Kidney capillary endothelial cell (primary cell): ENCODE results near the gene NEUROG3.
A peak's percentile ranks its signal among the peaks of the same experiment; 100 is the strongest.
"Not testable (repeated sequence)": the region's sequence is repeated elsewhere in the genome, so short reads cannot be mapped to it uniquely, and the experiment has no call there.

Experiments used
- DNase-seq: peaks from one replicate; pipeline ENCODE4 v3.0.0-alpha.2; 2018; ENCODE audit warnings: low spot score

NEUROG3 gene

DNA sequence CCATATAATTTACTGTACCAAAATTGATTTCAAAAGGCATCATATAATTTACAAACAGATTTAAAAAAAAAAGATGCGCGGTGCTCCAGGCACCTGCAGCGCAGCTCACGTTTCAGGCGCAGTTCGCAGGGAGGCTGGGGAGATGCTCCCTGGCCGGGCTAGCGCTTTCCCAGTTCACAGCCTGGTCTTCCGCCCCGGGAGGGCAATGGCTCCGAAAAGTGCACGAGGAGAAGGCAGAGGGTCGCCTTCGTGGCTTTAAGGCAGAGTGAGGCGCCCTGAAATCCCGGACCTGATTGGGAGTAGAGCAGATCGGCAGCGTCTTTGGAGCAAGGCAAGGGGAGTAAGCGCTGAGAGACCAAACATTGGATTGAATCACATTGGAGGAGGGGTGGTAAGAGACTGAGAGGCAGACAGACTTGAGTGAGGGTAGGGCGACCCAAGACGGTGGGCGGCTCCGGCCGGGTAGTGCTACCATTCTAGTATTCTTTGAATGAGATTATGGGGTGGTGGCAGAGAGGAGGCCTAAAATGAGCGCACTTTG, 1.5 kb downstream of the NEUROG3 start:
- DNase-seq = no peak

DNA sequence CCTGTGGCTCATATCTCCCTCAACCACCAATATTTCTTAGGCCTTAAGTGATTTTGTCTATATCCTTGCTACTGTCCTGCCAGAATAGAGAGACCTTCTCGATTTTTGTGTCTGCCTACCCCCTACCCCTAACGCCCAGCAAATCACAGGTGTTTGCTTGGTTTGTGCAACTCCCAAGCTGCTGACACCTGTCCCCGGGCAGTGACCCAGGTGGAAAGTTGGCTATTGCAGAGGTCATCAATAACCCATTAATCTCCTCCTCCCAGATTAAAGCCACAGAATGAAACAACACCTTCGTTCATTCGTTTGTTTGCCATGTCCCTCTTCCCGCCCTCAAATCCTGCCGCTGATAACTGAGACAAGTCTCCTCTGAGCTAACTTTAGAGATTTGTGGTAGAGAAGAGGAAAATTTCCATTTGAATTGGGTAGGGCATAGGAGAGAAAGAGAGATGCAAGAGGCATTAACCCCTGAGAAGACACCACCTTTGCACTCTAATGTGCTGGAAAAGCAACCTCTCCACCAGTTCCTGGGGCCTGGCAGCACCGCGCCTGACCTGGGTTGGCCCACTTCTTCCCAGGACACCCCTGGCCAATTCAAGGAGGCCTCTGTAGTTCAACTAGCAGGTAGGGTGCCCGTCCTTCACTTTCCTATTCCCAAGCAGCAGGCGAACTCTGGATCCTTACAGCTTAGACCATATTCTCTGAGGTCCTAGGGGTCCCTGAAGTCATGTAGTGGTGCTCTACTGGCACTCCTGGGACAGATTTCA, 3.0 kb downstream of the NEUROG3 start:
- DNase-seq = no peak

DNA sequence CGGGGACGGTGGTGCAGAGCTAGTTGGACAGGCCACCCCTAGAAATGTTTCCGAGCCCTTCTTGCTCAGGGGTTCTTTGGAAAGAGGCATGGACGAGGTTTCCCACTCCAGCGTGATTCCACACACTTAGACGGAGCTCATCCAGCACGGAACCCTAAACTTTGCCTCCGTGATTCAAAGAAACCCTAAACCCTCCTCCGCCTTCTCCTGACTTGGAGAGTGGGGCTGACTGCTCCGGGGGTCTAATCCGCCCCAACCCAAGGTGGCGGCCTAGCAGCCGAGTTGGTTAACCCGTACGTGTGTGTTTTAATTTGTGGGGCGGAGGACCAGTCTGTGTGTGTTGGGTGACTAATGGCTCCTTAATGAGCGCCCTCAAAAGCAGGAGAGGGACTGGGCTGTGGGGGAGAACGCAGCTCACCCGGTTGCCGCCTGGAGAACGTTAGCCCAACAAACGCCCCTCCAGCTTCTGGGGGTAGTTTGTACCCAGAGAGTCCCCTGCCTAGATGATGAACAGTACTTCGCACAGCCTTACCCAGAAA, 3.8 kb downstream of the NEUROG3 start:
- no peak for DNase-seq

DNA sequence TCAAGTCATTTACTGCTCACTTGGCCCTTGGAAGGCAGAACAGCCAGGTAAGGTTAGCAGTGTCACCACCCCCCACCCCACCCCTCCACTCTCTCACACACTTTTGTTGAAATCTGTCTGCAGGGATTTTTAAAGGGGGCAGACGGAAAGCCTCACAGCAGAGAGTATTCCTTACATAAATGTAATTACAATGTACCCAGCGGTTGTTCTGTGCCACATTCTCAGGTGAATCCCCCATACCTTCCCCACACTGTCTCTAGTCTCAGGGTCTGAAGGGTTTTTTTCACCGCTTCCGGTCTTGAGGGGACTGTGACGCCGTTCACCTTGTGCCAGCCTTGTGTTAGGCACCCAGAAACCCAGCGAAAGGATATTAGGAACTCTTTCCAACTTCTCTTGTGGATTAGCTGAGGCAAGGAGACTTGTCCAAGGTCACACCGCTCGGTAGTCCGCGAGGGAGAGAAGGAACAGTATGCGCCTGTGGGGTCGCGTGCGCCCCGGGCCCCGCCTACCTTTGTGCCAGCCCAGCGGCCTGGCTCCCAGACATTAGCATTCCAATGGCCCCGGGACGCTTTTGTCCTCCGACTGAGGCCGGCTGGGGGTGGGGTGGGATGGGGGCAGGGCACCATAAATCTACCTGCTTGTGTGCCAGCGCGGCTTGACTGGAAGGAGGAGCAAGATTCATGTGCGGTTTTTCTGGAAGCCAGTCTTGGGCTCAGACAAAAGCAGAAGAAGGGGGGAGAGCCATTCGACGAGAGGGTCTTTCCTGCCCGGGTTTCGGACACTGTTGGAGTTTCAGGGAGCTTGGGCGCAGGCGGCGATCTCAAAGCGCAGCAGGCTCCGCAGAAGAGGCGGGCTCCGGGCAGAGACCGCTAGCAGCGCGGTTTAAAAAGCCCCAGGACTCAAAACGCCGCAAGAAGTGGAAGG, 4.5 kb downstream of the NEUROG3 start:
- DNase-seq = no peak

DNA sequence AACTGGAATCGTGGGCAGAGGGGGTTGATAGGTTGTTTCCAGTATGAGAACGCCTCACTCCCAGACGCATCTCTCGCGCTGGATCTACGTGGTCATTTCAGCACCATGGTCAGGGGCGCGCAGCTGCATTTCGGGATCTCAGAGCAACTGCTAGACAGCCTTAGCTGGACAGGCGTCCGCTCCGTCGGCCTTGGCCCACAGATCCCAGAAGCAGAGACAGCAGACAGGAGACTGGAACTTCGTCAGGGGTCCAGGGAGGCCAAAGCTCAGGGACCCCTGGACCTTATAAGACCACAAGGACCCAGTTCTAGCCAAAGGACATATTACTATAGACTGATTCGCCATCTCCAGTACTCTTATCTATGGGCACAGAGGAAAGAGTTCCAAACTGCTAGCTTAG, 5.3 kb downstream of the NEUROG3 start:
- DNase-seq = peak; percentile 30

DNA sequence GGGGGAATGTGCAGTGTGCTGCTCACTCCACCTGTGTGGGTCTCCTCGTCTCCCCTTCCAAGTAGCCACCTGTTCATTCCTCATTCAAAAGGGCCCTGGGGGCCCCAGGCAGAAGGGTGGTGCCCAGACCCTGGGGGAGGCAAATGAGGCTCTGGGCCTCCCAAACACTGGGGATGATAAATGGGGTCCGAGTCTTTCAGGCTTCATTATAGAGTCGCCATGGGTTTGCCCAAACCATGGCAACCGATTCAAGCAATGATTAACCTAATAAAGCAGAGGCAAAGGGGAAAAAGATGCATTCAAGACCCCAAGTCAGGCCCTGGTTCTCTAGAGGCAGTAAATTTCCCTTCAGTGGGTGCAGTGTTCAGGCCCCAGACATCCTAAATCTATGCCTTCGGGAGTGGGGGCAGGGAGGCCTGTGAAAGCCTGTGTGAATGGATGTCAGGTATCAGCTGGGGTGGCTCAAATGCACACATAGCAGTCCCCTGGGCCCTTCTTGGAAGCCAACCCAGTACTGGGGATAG, 10.4 kb downstream of the NEUROG3 start:
- DNase-seq = no peak

DNA sequence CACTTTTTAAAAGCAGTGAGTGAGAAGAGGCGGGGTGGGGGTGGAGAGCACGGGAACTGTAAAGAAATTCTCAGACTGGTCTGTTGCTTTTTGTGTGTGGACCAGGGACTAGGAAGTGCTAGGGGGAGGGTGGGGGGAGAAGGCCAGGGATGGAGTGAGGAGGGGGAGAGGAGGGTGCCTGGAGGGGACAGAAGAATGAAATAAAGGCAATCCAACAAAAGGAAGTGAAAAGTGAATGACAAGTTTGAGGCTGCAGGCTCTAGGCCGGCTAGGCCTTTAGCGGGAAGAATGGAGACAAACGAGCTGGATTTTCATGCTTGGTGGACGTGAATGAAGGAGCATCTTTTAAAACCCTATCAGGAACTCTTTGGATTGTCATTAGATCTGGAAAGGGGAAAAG, 13.7 kb downstream of the NEUROG3 start:
- DNase-seq = no peak

DNA sequence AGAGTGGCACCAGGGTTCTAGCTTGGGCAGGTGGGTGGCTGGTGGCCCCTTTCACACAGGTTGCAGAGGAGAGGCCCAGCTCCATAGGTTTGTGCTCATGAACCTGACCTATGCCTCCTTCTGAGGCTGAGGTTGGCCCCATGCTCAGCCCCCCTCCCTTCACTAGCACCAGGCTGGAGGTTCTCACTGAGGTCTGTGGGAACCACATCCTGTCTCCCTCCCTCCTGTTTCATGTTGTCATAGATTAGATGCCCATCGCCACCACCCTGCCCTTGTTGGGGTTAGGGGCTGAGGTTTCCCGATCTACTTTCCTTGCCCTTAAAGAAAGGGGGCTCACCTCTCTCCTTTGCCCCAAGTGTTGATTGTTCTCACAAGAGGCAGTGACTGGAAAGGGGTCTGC, 14.7 kb downstream of the NEUROG3 start:
- no peak for DNase-seq

DNA sequence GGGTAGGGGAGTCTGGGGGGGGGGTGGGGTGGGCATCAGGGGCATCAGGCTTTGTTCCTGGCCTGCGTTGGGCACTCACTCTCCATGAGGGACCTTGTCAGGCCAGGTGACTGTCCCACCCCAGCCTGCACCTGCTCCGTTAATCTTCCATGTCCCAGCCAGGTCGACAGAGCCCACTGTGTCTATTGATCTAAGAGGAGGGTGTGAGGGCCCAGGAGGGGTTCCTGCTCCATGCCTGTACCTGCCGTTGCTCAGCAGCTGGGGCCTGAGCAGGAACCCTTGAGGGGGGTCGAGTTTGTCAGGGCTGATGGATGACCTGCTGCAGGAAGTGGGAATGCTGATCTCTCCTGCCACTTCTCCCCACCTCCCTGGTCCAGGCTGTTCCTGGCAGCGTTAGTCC, 18.6 kb downstream of the NEUROG3 start:
- DNase-seq = no peak

DNA sequence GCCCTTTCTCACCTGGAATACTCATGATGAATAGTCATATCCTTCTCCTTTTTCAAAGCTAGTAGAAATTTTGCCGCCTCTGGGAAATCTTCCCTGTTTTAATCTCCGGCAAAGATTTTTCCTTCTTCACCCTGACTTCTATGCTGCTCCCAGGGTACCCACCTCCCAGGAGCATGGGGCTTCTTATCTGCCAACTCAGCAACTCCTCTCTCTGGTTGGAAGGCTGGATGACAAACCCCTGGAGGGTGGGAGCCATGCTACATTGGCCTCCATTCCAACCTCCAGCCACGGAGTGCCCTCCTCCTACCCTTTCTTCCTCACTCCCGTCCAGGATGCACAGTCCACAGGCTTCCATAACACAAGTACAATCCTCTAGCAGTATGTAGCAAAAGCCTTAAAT, 19.9 kb downstream of the NEUROG3 start:
- DNase-seq = no peak

DNA sequence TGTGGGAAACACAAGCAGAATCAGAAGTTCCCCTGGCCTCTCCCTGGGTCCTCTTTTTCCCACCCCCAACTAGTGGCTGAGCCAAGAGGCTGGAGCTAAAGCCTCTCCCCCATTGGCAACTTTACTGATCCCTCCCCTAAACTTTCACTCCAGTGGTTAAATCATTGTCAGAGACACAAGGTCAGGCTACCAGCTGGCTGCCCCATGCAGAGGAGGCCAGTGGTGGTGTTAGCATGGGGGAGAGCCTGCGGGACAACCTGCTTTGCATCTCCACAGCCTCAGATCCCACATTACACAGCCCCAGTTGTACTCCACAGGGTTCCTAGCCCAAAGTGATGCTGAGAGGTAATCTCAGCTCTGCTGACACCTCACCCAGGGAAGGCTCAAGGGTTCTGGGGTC, 21.0 kb downstream of the NEUROG3 start:
- no peak for DNase-seq

DNA sequence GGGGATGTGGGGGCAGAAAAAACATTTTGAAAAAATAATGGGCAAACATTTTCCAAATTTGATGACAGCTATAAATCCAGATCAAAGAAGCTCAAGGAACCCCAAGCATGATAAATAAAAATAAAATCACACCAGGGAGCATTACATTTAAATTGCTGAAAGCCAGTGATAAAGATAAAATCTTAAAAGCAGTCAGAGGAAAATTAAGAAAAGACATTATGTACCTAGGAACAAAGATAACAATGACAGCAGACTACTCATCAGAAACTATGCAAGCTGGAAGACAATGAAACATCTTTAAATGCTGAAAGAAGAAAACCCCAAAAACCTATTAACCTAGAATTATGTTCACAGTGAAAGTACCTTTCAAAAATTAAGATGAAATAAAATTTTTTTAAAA, 23.3 kb downstream of the NEUROG3 start:
- DNase-seq = no peak

DNA sequence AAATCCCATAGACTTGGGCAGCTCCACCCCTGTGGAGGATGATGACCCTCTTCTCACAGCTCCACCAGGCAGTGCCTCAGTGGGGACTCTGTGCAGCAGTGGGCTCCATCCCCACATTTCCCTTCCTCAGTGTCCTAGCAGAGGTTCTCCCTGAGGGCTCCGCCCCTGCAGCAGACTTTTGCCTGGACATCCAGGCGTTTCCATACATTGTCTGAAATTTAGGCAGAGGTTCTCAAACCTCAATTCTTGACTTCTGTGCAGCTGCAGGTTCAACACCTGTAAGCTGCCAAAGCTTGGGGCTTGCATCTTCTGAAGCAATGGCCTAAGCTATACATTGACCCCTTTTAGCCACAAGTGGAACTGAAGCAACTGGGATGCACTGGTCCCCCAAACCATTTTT, 31.8 kb downstream of the NEUROG3 start:
- DNase-seq = no peak

DNA sequence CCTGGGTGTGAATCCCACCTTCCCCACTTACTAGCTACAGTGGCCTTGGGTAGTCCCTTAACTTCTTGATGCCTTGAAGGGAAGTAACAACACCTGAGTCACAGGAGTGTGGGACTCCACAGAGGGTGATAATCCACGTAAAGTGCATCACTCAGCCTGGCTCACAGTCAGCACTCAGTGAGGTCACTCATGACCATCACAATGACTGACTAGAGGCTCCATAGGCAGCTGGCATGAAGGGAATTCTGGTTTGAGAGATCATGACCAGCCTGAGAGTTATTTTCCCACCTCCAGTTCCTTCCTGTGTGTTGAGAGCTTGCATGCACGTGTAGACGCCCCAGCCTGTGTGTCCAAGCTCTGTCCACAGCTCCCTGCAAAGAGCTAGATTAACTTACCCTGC, 34.8 kb downstream of the NEUROG3 start:
- no peak for DNase-seq

DNA sequence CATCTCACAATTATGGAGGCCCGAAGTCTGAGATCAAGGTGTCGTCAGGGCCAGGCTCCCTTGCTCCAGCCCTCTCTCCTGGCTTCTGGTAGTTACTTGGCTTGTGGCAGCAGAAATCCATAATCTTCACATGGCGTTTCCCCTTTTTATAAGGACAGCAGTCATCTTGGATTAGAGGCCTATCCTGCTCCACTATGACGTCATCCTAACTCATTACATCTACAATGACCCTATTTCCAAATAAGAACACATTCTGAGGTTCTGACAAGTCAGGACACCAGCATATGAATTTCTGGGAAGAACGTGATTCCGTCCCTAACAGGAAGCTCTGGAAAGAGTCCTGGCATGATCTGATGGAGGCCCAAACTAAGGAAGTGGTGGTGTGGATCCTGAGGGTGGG, 35.8 kb downstream of the NEUROG3 start:
- DNase-seq = no peak

DNA sequence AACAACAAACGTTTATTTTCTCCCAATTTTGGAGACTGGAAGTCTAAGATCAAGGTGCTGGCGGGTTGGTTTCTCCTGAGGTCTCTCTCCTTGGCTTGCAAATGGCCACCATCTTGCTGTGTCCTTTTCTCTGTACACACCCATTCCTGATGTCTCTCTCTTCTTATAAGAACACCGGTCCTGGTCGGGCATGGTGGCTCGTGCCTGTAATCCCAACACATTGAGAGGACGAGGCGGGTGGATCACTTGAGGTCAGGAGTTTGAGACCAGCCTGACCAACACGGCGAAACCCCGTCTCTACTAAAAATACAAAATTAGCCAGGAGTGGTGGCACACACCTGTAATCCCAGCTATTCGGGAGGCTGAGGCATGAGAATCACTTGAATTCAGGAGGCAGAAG, 36.7 kb downstream of the NEUROG3 start:
- DNase-seq = not testable (repeated sequence)

DNA sequence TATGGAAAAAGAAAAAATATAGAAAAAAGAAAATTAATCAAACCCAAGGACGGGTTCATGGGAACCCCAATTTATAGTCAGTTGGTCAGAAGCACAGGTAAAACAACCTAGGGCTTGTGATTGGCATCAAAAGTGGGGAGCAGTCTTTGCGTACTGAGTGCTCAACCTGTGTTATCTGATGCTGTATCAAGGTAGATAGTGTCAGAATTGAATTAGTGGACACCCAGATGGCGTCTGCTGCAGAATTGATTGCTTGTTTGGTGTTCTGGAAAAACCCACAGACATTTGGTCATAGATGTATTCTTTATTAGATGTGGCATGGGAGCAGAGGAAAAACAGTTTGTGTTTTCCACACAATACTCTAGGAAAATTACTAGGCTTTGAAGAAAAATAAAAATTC, 39.6 kb downstream of the NEUROG3 start:
- no peak for DNase-seq

DNA sequence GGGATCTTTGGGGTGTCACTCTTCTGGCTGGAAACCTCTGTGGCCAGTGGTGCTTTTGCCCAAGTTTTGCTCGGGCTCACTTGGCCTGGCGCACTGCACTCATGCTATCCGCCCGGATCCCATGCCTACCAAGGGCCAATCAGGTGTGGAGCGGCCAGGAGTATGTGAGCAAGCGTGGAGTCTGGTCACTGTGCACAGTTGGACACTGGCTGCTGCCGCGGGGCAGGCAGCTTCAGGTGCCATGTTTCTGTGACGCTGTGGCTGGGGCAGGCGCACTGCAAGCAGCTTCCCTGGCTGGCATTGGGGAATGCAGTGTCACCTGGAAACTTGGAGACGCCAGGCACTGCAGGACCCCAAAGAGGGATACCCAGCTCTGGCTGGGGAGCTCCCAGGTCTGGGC, 45.3 kb downstream of the NEUROG3 start:
- DNase-seq = no peak
